GM18858 (cell line): ENCODE results near the gene CASP8AP2.
"Not testable (repeated sequence)": the region's sequence is repeated elsewhere in the genome, so short reads cannot be mapped to it uniquely, and the experiment has no call there.

Experiments
- ATAC-seq: cut with Tn5 transposase; IDR thresholded peaks from one replicate; pipeline ENCODE4 v1.9.1; 2021; ENCODE audit not compliant: unreplicated experiment

CASP8AP2 gene

GRCh38 chr6:89819336-89820130, 10.1 kb upstream of the CASP8AP2 start, which contains the start of gene MDN1:
Gene MDN1 (minus strand): TSS chr6:89819794. CDS start chr6:89819607, 187 bp downstream.
- peak; percentile 93 for ATAC-seq

- ATAC-seq: no peak
Observed at GRCh38 chr6:89826029-89826528, 3.6 kb upstream of the CASP8AP2 start.

- not testable (repeated sequence) for ATAC-seq
Observed at GRCh38 chr6:89828475-89828987, 1.1 kb upstream of the CASP8AP2 start.

GRCh38 chr6:89828988-89829471, 650 bp upstream of the CASP8AP2 start:
- ATAC-seq: peak; percentile 23

GRCh38 chr6:89830170-89830809, 610 bp downstream of the CASP8AP2 start:
- no peak for ATAC-seq

- ATAC-seq: peak; percentile 96
Observed at GRCh38 chr6:89834884-89835792, 5.5 kb downstream of the CASP8AP2 start.

GRCh38 chr6:89836639-89837222, 7.1 kb downstream of the CASP8AP2 start:
- ATAC-seq: no peak

- ATAC-seq: no peak
Observed at GRCh38 chr6:89840538-89840937, 10.9 kb downstream of the CASP8AP2 start.

- ATAC-seq: no peak
Observed at GRCh38 chr6:89842228-89842627, 12.5 kb downstream of the CASP8AP2 start.

GRCh38 chr6:89843070-89843469, 13.4 kb downstream of the CASP8AP2 start:
- no peak for ATAC-seq

GRCh38 chr6:89847513-89847912, 17.8 kb downstream of the CASP8AP2 start:
- not testable (repeated sequence) for ATAC-seq

GRCh38 chr6:89853068-89853467, 23.4 kb downstream of the CASP8AP2 start:
- ATAC-seq: no peak

GRCh38 chr6:89858041-89858440, 28.4 kb downstream of the CASP8AP2 start:
- ATAC-seq: no peak

- ATAC-seq: peak; percentile 41
Observed at GRCh38 chr6:89859744-89860143, 30.1 kb downstream of the CASP8AP2 start.

- ATAC-seq: peak; percentile 57
Observed at GRCh38 chr6:89862273-89862672, 32.6 kb downstream of the CASP8AP2 start.

- ATAC-seq: peak; percentile 6
Observed at GRCh38 chr6:89862698-89863097, 33.0 kb downstream of the CASP8AP2 start.

- ATAC-seq: no peak
Observed at GRCh38 chr6:89866024-89866678, 36.5 kb downstream of the CASP8AP2 start.

- ATAC-seq: no peak
Observed at GRCh38 chr6:89873721-89874120, 44.0 kb downstream of the CASP8AP2 start.

GRCh38 chr6:89874438-89874837, 44.8 kb downstream of the CASP8AP2 start:
- no peak for ATAC-seq
